Vagina (tissue), 2 donors: ENCODE results near the gene RGS18. TPM values are rescaled to one million over a fixed set of nuclear protein-coding genes. Genes with fewer than 3 reads are reported as not detected.

Experiments used
- DNase-seq, 2 donors: peaks; one replicate each; pipeline ENCODE4 v3.0.0-alpha.2; 2017; ENCODE audit errors: extremely low spot score in 2 of 2
- H3K27ac ChIP-seq: fragments of 200-600 bp; sonication (generic); one replicate; pipeline ENCODE4 v1.5.1; 2019
- H3K27me3 ChIP-seq: fragments of 200-600 bp; sonication (generic); one replicate; pipeline ENCODE4 v1.5.1; 2019
- H3K36me3 ChIP-seq, 2 donors: fragments of 200-600 bp; sonication (generic); one replicate each; pipeline ENCODE4 v1.5.1; 2017 to 2019
- H3K4me1 ChIP-seq: fragments of 200-600 bp; sonication (generic); one replicate; pipeline ENCODE4 v1.5.1; 2019
- H3K4me3 ChIP-seq, 2 donors: fragments of 200-600 bp; sonication (generic); 1 replicate in 1 of 2; 2 replicates in 1 of 2; pipeline ENCODE4 v1.5.1; 2016 to 2019
- H3K9me3 ChIP-seq: fragments of 200-600 bp; sonication (generic); one replicate; pipeline ENCODE4 v1.5.1; 2019
- POLR2A ChIP-seq, 2 donors: fragments of 450-650 bp; IDR thresholded peaks; one replicate each; pipeline ENCODE4 v1.6.1; 2017; ENCODE audit warnings: antibody characterized with exemption in 2 of 2, mild to moderate bottlenecking in 2 of 2, moderate library complexity in 2 of 2
- POLR2AphosphoS5 ChIP-seq, 2 donors: sonication (generic); formaldehyde crosslinking; IDR thresholded peaks; one replicate each; pipeline ENCODE4 v1.9.0; 2017; ENCODE audit warnings: antibody characterized with exemption in 2 of 2, mild to moderate bottlenecking in 2 of 2, low read depth in 1 of 2; ENCODE audit not compliant: insufficient read depth in 1 of 2
- intact Hi-C: fragments of 100-400 bp; cut with DNase I; formaldehyde crosslinking; loops from one replicate; pipeline ENCODE4 v1.15.1; 2023
- total RNA-seq: library from RNA; depleted of rRNA; stranded (reverse); fragments of >200 nt; gene quantifications from one replicate; pipeline ENCODE4 v1.2.3, GENCODE V29; 2016
- TF ChIP-seq, protein P1 (sequence below), 3 experiments: fragments of 450-650 bp in 2 of 3; fragments of 200-600 bp in 1 of 3; sonication (generic) in 1 of 3; IDR thresholded peaks; one replicate each; pipeline ENCODE4 v1.5.1; 2017 to 2019; ENCODE audit warnings: antibody characterized with exemption in 3 of 3, mild to moderate bottlenecking in 2 of 3, moderate library complexity in 2 of 3

Gene RGS18
- total RNA-seq, 1 donor from 2014 or later: 0.98 TPM

DNA sequence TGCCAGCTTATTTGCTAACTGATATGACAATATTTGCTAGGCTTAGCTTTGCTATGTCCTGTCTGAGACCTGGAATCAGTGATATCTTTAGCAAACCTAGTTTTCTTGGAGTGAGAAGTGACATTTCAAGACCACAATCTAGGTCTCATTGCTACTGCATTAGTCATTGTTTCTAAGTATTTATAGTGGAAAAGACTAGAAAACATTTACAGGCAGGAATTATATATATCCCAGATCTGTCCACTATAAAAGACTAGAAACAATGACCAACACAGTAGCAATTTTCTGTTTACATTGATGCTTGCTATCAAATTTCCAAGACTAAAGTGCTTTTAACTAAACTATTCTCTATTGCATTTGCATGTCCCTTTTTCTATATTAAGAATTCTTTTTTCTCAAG, 5.0 kb upstream of the RGS18 start:
- no peak overlapping the region for H3K27ac ChIP-seq
- H3K36me3 ChIP-seq: no peaks in the 10 kb centered on the region
- no peaks in the 10 kb centered on the region for H3K9me3 ChIP-seq
- no peak overlapping the region for H3K4me3 ChIP-seq
- TF ChIP-seq, protein P1, sequence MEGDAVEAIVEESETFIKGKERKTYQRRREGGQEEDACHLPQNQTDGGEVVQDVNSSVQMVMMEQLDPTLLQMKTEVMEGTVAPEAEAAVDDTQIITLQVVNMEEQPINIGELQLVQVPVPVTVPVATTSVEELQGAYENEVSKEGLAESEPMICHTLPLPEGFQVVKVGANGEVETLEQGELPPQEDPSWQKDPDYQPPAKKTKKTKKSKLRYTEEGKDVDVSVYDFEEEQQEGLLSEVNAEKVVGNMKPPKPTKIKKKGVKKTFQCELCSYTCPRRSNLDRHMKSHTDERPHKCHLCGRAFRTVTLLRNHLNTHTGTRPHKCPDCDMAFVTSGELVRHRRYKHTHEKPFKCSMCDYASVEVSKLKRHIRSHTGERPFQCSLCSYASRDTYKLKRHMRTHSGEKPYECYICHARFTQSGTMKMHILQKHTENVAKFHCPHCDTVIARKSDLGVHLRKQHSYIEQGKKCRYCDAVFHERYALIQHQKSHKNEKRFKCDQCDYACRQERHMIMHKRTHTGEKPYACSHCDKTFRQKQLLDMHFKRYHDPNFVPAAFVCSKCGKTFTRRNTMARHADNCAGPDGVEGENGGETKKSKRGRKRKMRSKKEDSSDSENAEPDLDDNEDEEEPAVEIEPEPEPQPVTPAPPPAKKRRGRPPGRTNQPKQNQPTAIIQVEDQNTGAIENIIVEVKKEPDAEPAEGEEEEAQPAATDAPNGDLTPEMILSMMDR (IDR thresholded peaks at IDR 0.05): no peak
- no peak for TF ChIP-seq POLR2AphosphoS5 (IDR thresholded peaks at IDR 0.05; ENCODE audit: insufficient read depth in 1 of 2, low read depth in 1 of 2)
- no peak for TF ChIP-seq POLR2A (IDR thresholded peaks at IDR 0.05)
- DNase-seq: no peak
- H3K4me1 ChIP-seq: no peaks in the 10 kb centered on the region
- no peaks in the 10 kb centered on the region for H3K27me3 ChIP-seq
- intact Hi-C loops: no loop called here

GRCh38 chr1:192157067-192157466, 1.2 kb upstream of the RGS18 start:
- no peak overlapping the region for H3K4me3 ChIP-seq
- H3K27ac ChIP-seq: no peak overlapping the region
- DNase-seq: no peak
- no peaks in the 10 kb centered on the region for H3K4me1 ChIP-seq
- TF ChIP-seq POLR2A (IDR thresholded peaks at IDR 0.05): no peak
- TF ChIP-seq, protein P1 (IDR thresholded peaks at IDR 0.05): no peak
- TF ChIP-seq POLR2AphosphoS5 (IDR thresholded peaks at IDR 0.05; ENCODE audit: insufficient read depth in 1 of 2, low read depth in 1 of 2): no peak
- no peaks in the 10 kb centered on the region for H3K36me3 ChIP-seq
- H3K9me3 ChIP-seq: no peaks in the 10 kb centered on the region
- intact Hi-C loops: no loop called here
- H3K27me3 ChIP-seq: no peaks in the 10 kb centered on the region

DNA sequence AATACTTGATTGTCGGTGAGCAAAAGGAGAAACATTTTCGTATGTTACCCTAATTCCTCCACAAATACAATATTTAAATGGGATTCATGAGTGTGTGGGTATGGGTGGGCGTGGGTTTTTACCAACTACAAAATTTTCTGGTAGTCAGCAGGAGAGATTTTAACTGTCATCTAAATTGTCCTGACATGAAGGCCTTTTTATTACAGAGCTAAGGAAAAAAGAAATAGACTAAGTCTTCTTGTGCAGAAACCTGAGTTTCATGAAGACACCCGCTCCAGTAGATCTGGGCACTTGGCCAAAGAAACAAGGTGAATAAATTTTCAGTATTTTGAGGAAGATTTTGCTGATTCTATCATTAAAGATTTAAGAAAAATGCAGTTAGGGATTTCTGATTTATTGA, 752 bp downstream of the RGS18 start:
- no peaks in the 10 kb centered on the region for H3K9me3 ChIP-seq
- no peaks in the 10 kb centered on the region for H3K36me3 ChIP-seq
- TF ChIP-seq POLR2AphosphoS5 (IDR thresholded peaks at IDR 0.05; ENCODE audit: insufficient read depth in 1 of 2, low read depth in 1 of 2): no peak
- TF ChIP-seq POLR2A (IDR thresholded peaks at IDR 0.05): no peak
- TF ChIP-seq, protein P1 (IDR thresholded peaks at IDR 0.05): no peak
- no peaks in the 10 kb centered on the region for H3K4me1 ChIP-seq
- H3K4me3 ChIP-seq: no peak overlapping the region
- intact Hi-C loops: no loop called here
- H3K27me3 ChIP-seq: no peaks in the 10 kb centered on the region
- no peak for DNase-seq
- H3K27ac ChIP-seq: no peak overlapping the region

DNA sequence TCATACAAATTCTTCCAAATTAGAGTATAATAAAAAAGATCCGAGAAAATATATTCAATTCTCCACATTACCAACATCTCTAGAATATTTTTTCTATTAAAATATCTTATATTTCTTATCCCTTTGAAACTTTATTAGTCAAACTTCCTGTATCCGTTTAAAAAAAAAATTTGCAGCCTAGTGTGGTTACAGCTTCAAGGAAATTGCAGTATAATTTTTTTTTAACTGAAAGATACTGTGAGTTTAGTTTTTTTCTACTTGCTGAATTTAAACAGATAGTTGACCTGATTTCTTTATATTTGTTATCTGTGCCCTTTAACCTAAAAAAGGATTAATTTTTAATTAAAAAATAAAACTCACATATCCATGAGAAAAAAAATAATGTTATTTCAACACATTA, 1.5 kb downstream of the RGS18 start:
- Histone ChIP-seq H3K4me3 (no peak overlapping the region), H3K4me1 (no peaks in the 10 kb centered on the region), H3K9me3 (no peaks in the 10 kb centered on the region), H3K27ac (no peak overlapping the region), H3K36me3 (no peaks in the 10 kb centered on the region), H3K27me3 (no peaks in the 10 kb centered on the region)
- DNase-seq: no peak
- TF ChIP-seq, protein P1 (IDR thresholded peaks at IDR 0.05): no peak
- TF ChIP-seq POLR2A (IDR thresholded peaks at IDR 0.05) (no peak), POLR2AphosphoS5 (IDR thresholded peaks at IDR 0.05; ENCODE audit: insufficient read depth in 1 of 2, low read depth in 1 of 2) (no peak)
- intact Hi-C loops: no loop called here

DNA sequence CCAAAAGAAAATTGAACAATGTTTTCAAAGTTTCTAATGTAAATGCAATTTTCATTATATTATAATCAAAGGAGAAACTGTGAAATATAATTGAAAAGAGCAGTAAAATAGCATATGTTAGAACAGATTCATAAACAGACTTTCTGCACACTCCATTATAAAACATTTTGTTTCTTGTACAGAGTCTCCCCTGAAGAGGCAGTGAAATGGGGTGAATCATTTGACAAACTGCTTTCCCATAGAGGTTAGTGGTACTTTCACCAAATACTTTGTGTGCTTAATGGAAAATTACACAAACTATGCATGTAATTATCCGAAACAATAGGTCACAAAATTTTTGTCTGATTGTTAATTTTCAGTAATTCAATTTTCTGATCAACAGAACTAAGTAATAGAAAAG, 1.9 kb downstream of the RGS18 start:
- no peak overlapping the region for H3K4me3 ChIP-seq
- H3K27ac ChIP-seq: no peak overlapping the region
- intact Hi-C loops: no loop called here
- no peaks in the 10 kb centered on the region for H3K9me3 ChIP-seq
- TF ChIP-seq, protein P1 (IDR thresholded peaks at IDR 0.05): no peak
- TF ChIP-seq POLR2A (IDR thresholded peaks at IDR 0.05) (no peak), POLR2AphosphoS5 (IDR thresholded peaks at IDR 0.05; ENCODE audit: insufficient read depth in 1 of 2, low read depth in 1 of 2) (no peak)
- no peak for DNase-seq
- no peaks in the 10 kb centered on the region for H3K4me1 ChIP-seq
- H3K27me3 ChIP-seq: no peaks in the 10 kb centered on the region
- no peaks in the 10 kb centered on the region for H3K36me3 ChIP-seq
